HG03025 (cell line): ENCODE measurements around the gene DEF6.
"Not testable (repeated sequence)": the region's sequence is repeated elsewhere in the genome, so short reads cannot be mapped to it uniquely, and the experiment has no call there.

Experiments
- ATAC-seq: cut with Tn5 transposase; IDR thresholded peaks from one replicate; pipeline ENCODE4 v1.9.1; 2021; ENCODE audit warnings: mild to moderate bottlenecking, moderate library complexity; ENCODE audit not compliant: unreplicated experiment, low FRiP score

Gene DEF6

DNA sequence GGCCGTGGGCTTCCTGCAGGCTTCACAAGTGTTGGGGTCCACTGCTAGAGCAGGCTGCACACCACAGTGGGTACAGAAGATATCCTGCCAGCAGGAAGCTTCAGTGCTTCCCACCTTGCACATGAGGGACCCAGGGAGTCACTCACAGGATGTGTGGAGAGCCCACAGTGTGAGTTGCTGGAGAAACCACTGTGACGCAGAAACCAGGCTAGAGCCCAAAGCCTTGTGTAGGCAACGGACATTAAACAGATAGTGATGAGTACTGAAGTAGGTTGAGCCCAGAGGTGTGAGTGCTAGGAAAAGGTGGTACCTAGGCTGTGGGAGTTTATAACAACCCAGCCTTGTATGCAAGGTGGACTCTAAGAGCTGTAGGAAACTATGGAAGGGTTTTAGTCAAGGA is 18.9 kb upstream of the DEF6 start:
- ATAC-seq: no peak

- ATAC-seq: no peak
Observed at GRCh38 chr6:35280903-35281302, 16.7 kb upstream of the DEF6 start.

DNA sequence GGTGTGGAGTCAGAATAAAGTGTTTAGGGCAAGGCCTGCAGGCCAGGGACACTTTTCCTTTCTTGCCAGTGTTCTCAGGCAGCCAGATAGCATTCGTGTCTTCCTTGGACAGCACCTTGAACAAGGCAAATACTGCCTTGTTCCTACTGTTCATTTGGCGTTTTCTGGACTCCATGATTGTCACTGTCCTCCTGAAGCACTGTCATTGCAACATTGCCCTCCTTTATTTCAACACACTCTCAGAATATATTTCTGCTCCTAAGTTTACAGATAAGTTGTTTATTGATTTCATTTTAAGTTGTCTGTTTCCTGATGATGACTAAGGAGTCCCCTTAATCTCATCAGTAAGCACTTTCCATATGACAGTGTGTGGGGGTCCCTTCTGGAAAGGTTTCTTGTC is 15.1 kb upstream of the DEF6 start:
- no peak for ATAC-seq

GRCh38 chr6:35283361-35283760 is 14.3 kb upstream of the DEF6 start:
- no peak for ATAC-seq

- no peak for ATAC-seq
Observed at GRCh38 chr6:35287671-35288396, 9.8 kb upstream of the DEF6 start.

DNA sequence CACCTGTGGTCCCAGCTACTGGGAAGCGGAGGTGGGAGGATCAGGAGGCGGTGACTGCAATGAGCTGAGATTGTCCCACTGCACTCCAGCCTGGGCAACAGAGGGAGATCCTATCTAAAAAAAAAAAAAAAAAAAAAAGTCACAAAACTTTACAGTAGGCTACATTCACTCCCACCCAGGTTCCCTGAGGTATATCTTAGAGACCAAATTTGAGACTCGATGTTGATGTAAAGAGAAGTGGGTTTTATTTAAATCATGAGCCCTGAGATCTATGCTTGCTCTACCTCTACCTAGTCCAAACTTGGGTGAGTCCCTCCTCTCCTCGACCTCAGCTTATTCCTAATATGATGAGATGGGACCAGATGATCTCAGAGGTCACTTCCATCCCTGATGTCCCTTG is 8.8 kb upstream of the DEF6 start:
- ATAC-seq: no peak

- ATAC-seq: no peak
Observed at GRCh38 chr6:35291491-35291890, 6.1 kb upstream of the DEF6 start.

- ATAC-seq: no peak
Observed at GRCh38 chr6:35292494-35292893, 5.1 kb upstream of the DEF6 start.

GRCh38 chr6:35293681-35294080 is 3.9 kb upstream of the DEF6 start:
- no peak for ATAC-seq

GRCh38 chr6:35294308-35294945 is 3.2 kb upstream of the DEF6 start:
- ATAC-seq: no peak

DNA sequence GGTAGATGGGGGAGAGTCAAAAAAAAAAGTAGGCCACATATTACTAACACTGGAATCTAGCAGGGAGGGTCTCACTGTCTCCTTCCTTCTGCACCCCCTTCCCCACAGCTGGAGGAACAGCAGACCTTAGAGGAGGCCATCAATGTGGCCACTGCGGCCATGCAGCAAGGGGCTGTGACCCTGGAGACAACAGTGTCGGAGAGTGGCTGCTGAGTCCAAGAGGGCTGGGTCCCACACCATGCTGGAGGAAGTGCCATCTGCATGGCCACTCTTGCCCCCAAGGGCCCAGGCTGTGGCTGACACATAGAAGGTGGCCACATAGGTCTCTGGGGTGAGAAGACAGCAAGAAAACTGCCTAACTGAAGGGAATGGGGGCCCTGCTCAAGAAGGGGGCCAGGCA is 2.6 kb upstream of the DEF6 start:
- no peak for ATAC-seq

GRCh38 chr6:35295521-35296315 is 1.9 kb upstream of the DEF6 start:
- no peak for ATAC-seq

DNA sequence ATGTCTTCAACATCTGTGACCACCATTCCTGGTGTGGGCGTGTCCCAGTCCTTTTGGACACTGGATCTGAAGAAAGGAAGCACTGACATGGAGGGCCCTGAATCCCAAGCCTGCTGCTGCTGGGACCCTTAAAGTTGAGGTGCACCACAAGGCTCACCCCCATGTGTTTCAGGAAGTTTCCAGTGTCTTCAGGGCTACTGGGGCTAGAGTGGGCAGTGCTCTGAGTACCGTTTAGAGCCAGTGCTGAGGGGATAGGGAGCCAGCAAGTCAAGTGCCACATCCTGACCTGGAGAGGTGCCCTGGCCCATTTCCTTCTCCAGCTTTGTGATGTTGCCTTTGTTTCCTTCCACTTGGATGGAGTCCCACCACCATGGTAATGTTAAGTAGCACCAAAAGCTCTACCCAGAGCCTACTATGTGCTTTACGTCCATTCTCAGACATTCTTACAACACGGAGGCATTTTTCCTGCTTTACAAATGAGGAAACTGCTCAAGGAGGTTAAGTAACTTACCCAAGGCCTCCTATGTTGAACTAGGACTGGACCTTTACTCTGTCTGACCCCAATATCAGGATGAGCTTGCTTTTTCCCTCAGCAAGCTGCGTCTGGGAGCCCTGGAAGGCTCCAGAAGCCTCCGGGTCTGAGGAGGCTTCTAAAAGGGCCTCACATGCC is 552 bp upstream of the DEF6 start:
- no peak for ATAC-seq

DNA sequence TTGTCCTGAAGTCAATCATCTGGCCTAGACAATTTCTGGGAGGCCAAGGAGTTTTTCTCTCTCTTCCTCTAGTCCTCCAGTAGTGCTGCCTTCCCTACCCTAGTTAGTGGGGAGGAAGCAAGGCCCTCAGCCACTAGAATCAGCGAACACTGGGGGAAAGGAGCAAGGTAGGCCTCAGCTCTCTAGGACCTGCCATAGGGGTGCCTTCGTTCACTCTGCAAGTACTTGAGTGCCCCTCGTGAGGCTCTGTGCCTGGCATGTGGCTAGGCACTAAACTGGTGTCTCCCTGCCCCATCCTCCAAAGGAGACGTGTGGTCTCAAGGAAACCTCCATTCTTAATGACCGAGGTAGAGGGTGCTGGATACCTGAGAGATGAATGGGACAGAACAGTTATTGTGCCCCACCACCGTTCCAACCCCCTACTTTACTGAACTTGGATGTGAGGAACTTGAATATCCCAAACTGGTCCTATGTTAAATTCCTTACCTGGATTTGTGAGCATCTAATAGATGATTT is 1.1 kb downstream of the DEF6 start:
- ATAC-seq: no peak

GRCh38 chr6:35299674-35300073 is 2.1 kb downstream of the DEF6 start:
- no peak for ATAC-seq

- ATAC-seq: no peak
Observed at GRCh38 chr6:35300848-35301247, 3.2 kb downstream of the DEF6 start.

- peak; percentile 63 for ATAC-seq
Observed at GRCh38 chr6:35302604-35303241, 5.1 kb downstream of the DEF6 start.

- ATAC-seq: no peak
Observed at GRCh38 chr6:35304299-35304698, 6.7 kb downstream of the DEF6 start.

DNA sequence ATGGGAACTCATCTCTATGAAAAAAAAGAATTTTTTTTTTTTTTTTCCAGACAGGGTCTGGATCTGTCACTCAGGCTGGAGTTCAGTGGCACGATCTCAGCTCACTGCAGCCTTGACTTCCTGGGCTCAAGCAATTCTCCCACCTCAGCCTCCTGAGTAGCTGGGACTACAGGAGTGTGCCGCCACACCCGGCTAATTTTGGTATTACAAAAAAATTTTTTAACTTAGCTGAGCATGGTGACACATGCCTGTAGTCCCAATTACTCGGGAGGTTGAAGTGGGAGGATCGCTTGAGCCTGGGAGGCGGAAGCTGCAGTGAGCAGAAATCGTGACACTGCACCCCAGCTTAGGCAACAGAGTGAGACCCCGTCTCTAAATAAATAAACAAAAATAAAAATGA is 7.5 kb downstream of the DEF6 start:
- ATAC-seq: no peak

DNA sequence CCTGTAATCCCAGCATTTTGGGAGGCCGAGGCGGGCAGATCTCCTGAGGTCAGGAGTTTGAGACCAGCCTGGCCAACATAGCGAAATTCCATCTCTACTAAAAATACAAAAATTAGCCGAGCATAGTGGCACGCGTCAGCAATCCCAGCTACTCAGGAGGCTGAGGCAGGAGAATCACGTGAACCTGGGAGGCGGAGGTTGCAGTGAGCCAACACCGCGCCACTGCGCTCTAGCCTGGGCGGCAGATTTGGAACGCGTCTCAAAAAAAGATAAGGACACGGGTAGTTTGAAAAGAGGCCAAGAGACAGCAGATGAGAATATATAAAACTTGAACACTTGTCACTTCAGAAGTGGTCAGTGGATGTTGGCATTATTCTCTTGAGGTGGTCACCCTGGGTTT is 9.5 kb downstream of the DEF6 start:
- not testable (repeated sequence) for ATAC-seq
